SK-N-SH (cell line): ENCODE measurements around the gene NUDT13. TPM values are rescaled to one million over a fixed set of nuclear protein-coding genes. Genes with fewer than 3 reads are reported as not detected.

Experiments
- CTCF ChIA-PET: fragments of 300-600, 350-600 bp; formaldehyde crosslinking; extraction: SDS; loops from one replicate; lab custom pipeline; 2021; lab: Yijun Ruan, JAX
- POLR2A ChIA-PET: fragments of 350-600 bp; sonication (Branson Sonifier 250); formaldehyde crosslinking; extraction: SDS; loops from one replicate; lab custom pipeline; 2020; ENCODE audit warnings: antibody characterized with exemption, inconsistent platforms; lab: Yijun Ruan, JAX
- DNase-seq: peaks from one replicate; pipeline ENCODE4 v3.0.0; 2012
- H2AFZ ChIP-seq: fragments of 200-600 bp; sonication (generic); 2 replicates; pipeline ENCODE4 v1.8.1; 2016; ENCODE audit warnings: antibody characterized with exemption, mild to moderate bottlenecking, low read depth
- H3F3A ChIP-seq: fragments of 200-600 bp; sonication (generic); replicated peaks from 2 replicates; pipeline ENCODE3; 2016; ENCODE audit warnings: antibody characterized with exemption, mild to moderate bottlenecking; ENCODE audit not compliant: insufficient read depth
- H3K27ac ChIP-seq, 2 experiments: fragments of 200-500 bp in 1 of 2; fragments of 200-600 bp in 1 of 2; sonication (Bioruptor generic) in 1 of 2; sonication (generic), shearing (Covaris generic) in 1 of 2; 2 replicates each; pipeline versions ENCODE4 v1.5.1 to v1.6.1; 2014 to 2016; ENCODE audit warnings: low read depth in 2 of 2, inconsistent platforms in 1 of 2, low read length in 1 of 2, mild to moderate bottlenecking in 1 of 2, mixed read lengths in 1 of 2
- H3K27me3 ChIP-seq: fragments of 200-600 bp; sonication (generic), shearing (Covaris generic); 2 replicates; pipeline ENCODE4 v1.6.1; 2016; ENCODE audit warnings: mixed run types; ENCODE audit not compliant: insufficient read depth
- H3K36me3 ChIP-seq, 2 experiments: fragments of 200-500 bp in 1 of 2; fragments of 200-600 bp in 1 of 2; sonication (Bioruptor generic) in 1 of 2; sonication (generic) in 1 of 2; replicated peaks in 1 of 2; 2 replicates each; pipeline versions ENCODE3 to v1.5.1; 2014 to 2016; ENCODE audit warnings: low read length in 1 of 2, mild to moderate bottlenecking in 1 of 2; ENCODE audit not compliant: insufficient read depth in 2 of 2, control insufficient read depth in 1 of 2
- H3K4me1 ChIP-seq, 2 experiments: fragments of 200-500 bp in 1 of 2; fragments of 200-600 bp in 1 of 2; sonication (Bioruptor generic) in 1 of 2; sonication (generic), shearing (Covaris generic) in 1 of 2; 2 replicates each; pipeline versions ENCODE4 v1.5.1 to v1.6.1; 2014 to 2016; ENCODE audit warnings: low read depth in 1 of 2, low read length in 1 of 2, mixed run types in 1 of 2; ENCODE audit not compliant: insufficient read depth in 2 of 2, control insufficient read depth in 1 of 2
- H3K4me2 ChIP-seq: fragments of 200-600 bp; sonication (generic), shearing (Covaris generic); 2 replicates; pipeline ENCODE4 v1.6.1; 2017; ENCODE audit warnings: mixed run types
- H3K4me3 ChIP-seq, 2 experiments: fragments of 200-500 bp in 1 of 2; fragments of 200-600 bp in 1 of 2; sonication (Bioruptor generic) in 1 of 2; sonication (generic), shearing (Covaris generic) in 1 of 2; 2 replicates each; pipeline versions ENCODE4 v1.5.1 to v1.8.1; 2014 to 2016; ENCODE audit warnings: low read depth in 2 of 2, inconsistent platforms in 1 of 2, low read length in 1 of 2, mild to moderate bottlenecking in 1 of 2, mixed read lengths in 1 of 2, moderate library complexity in 1 of 2
- H3K79me2 ChIP-seq: fragments of 200-600 bp; sonication (generic); 2 replicates; pipeline ENCODE4 v1.8.1; 2017; ENCODE audit warnings: mild to moderate bottlenecking; ENCODE audit not compliant: insufficient read depth
- H3K9ac ChIP-seq: fragments of 200-600 bp; sonication (generic); 2 replicates; pipeline ENCODE4 v1.6.1; 2017; ENCODE audit warnings: mixed run types
- H3K9me2 ChIP-seq: fragments of 200-600 bp; sonication (generic); 2 replicates; pipeline ENCODE4 v1.6.1; 2017; ENCODE audit warnings: mixed run types
- H3K9me3 ChIP-seq: fragments of 200-600 bp; sonication (generic); 2 replicates; pipeline ENCODE4 v1.6.1; 2017; ENCODE audit warnings: mixed run types, mild to moderate bottlenecking, moderate library complexity
- H4K20me1 ChIP-seq: fragments of 200-600 bp; sonication (generic); 2 replicates; pipeline ENCODE4 v1.6.1; 2017; ENCODE audit warnings: mild to moderate bottlenecking, mixed run types; ENCODE audit not compliant: insufficient read depth
- CHD2 ChIP-seq: fragments of 150-350 bp; IDR thresholded peaks from 2 replicates; pipeline ENCODE4 v1.6.1; 2018; ENCODE audit warnings: low read length; ENCODE audit not compliant: partially characterized antibody
- CTCF ChIP-seq: fragments of 200-600 bp; sonication (generic); IDR thresholded peaks from 2 replicates; pipeline ENCODE4 v1.6.1; 2017; ENCODE audit warnings: antibody characterized with exemption, mild to moderate bottlenecking, moderate library complexity
- ELF1 ChIP-seq: IDR thresholded peaks from 2 replicates; pipeline ENCODE4 v1.4.0; 2012
- EZH2phosphoT487 ChIP-seq: fragments of 200-600 bp; sonication (generic); IDR thresholded peaks from 2 replicates; pipeline ENCODE4 v1.6.1; 2017; ENCODE audit warnings: low read depth, mixed run types, mild to moderate bottlenecking, antibody characterized with exemption, moderate library complexity, borderline replicate concordance
- FOSL2 ChIP-seq: IDR thresholded peaks from 2 replicates; pipeline ENCODE4 v1.4.0; 2012; ENCODE audit warnings: low read depth, mild to moderate bottlenecking, moderate library complexity, borderline replicate concordance
- FOXM1 ChIP-seq: IDR thresholded peaks from 2 replicates; pipeline ENCODE4 v1.4.0; 2012; ENCODE audit warnings: low read depth, mild to moderate bottlenecking
- GABPA ChIP-seq: IDR thresholded peaks from 2 replicates; pipeline ENCODE4 v1.4.0; 2012; ENCODE audit warnings: low read depth, mild to moderate bottlenecking
- GATA2 ChIP-seq: sonication (generic); formaldehyde crosslinking; IDR thresholded peaks from 2 replicates; pipeline ENCODE4 v1.5.0; 2020; ENCODE audit warnings: mild to moderate bottlenecking, missing genetic modification reagents
- IRF3 ChIP-seq: fragments of 150-350 bp; IDR thresholded peaks from 2 replicates; pipeline ENCODE4 v1.6.1; 2016; ENCODE audit warnings: mild to moderate bottlenecking, low read depth, low read length
- JUND ChIP-seq: IDR thresholded peaks from 2 replicates; pipeline ENCODE4 v1.4.0; 2012
- PBX3 ChIP-seq: IDR thresholded peaks from 2 replicates; pipeline ENCODE4; 2012
- RAD21 ChIP-seq: IDR thresholded peaks from 2 replicates; pipeline ENCODE4 v1.6.1; 2012; ENCODE audit warnings: mild to moderate bottlenecking, low read length
- RXRA ChIP-seq: IDR thresholded peaks from 2 replicates; pipeline ENCODE4 v1.4.0; 2012; ENCODE audit warnings: low read depth, mild to moderate bottlenecking, borderline replicate concordance
- SIN3A ChIP-seq: IDR thresholded peaks from 2 replicates; pipeline ENCODE4 v1.6.1; 2012; ENCODE audit warnings: low read depth, mild to moderate bottlenecking, low read length, moderate library complexity, borderline replicate concordance
- TEAD4 ChIP-seq: IDR thresholded peaks from 2 replicates; pipeline ENCODE4 v1.4.0; 2012; ENCODE audit warnings: mild to moderate bottlenecking, borderline replicate concordance; ENCODE audit not compliant: insufficient read depth
- USF2 ChIP-seq: fragments of 150-350 bp; IDR thresholded peaks from 2 replicates; pipeline ENCODE4 v1.6.1; 2017; ENCODE audit warnings: antibody characterized with exemption, low read length, low read depth, borderline replicate concordance
- YY1 ChIP-seq: IDR thresholded peaks from 2 replicates; pipeline ENCODE4 v1.4.0; 2012; ENCODE audit warnings: low read depth, mild to moderate bottlenecking
- WGBS: methylation state at CpG from one replicate; pipeline ENCODE4 v1.1.6; 2017; ENCODE audit warnings: low lambda C conversion rate; 5-methylcytosine and 5-hydroxymethylcytosine counted together
- polyA plus RNA-seq, 3 experiments: library from polyadenylated mRNA; depleted of rRNA; stranded (reverse); fragments of >200 nt; gene quantifications; 2 replicates each; pipeline ENCODE4 v1.2.3, GENCODE V29; 2012
- TF ChIP-seq, protein P1 (sequence below): IDR thresholded peaks from 2 replicates; pipeline ENCODE4 v1.4.0; 2012; ENCODE audit warnings: low read depth

NUDT13 gene
- polyA plus RNA-seq, 1 of the 3 experiments (the other 2 are of a cell fraction), result 3.4 TPM

GRCh38 chr10:73084209-73084608 lies 26.0 kb upstream of the NUDT13 start:
- H3K9me3 ChIP-seq, result no peaks in the 10 kb centered on the region
- H3K4me3 ChIP-seq, result no peak overlapping the region
- DNase-seq, result no peak
- no peak overlapping the region for H3K27ac ChIP-seq
- ChIA-PET POLR2A (no interaction called here), CTCF (interaction anchor here (1.4 to 1.8 kb wide), 3 partner anchors 11 to 22 kb away, joined by 3 to 5 read pairs (median 4); partner anchors contain the start of gene P4HA1)
- peaks cover 17% of the 10 kb centered on the region for H3F3A ChIP-seq
- H3K9me2 ChIP-seq, result no peaks in the 10 kb centered on the region
- TF ChIP-seq FOSL2 (no peak), PBX3 (no peak), SIN3A (no peak), EZH2phosphoT487 (no peak), FOXM1 (no peak), TEAD4 (no peak), ELF1 (no peak), CHD2 (no peak), GABPA (no peak), USF2 (no peak), YY1 (no peak), IRF3 (no peak), RXRA (no peak), GATA2 (no peak), RAD21 (no peak), JUND (no peak)
- peaks cover 25% of the 10 kb centered on the region for H4K20me1 ChIP-seq
- peaks cover 0 to 3% of the 10 kb centered on the region in 2 experiments for H3K36me3 ChIP-seq
- peaks cover 95% of the 10 kb centered on the region for H3K79me2 ChIP-seq
- no peaks in the 10 kb centered on the region for H3K27me3 ChIP-seq
- peaks cover 0 to 13% of the 10 kb centered on the region in 2 experiments; a peak in 1 of 4 replicates for H3K4me1 ChIP-seq
- 93% methylated on average over 5 of the region's 5 CpGs for WGBS
- peak overlapping the region; percentile 24; the same call in 1 of the 2 replicates for H3K4me2 ChIP-seq
- H3K9ac ChIP-seq, result no peak overlapping the region
- no peak overlapping the region for H2AFZ ChIP-seq

DNA sequence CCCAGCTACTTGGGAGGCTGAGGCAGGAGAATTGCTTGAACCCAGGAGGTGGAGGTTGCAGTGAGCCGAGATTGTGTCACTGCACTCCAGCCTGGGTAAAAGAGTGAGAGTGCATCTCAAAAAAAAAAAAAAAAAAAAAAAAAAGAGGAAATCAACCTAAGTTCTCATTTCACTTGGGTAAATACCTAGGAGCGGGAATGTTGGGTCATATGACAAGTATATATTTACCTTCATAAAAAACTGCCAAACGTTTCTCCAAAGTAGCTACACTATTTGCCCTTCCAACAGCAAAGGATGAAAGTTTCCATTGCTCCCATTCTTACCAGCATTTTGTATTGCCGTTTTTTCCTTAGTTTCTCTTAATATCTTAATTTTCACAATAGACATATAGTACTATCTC lies 23.4 kb upstream of the NUDT13 start:
- H3K27ac ChIP-seq, result no peak overlapping the region
- H3F3A ChIP-seq, result peaks cover 17% of the 10 kb centered on the region
- H2AFZ ChIP-seq, result no peak overlapping the region
- peaks cover 28% of the 10 kb centered on the region for H4K20me1 ChIP-seq
- H3K4me2 ChIP-seq, result no peak overlapping the region
- H3K27me3 ChIP-seq, result no peaks in the 10 kb centered on the region
- DNase-seq, result no peak
- no peaks in the 10 kb centered on the region for H3K9me3 ChIP-seq
- H3K36me3 ChIP-seq, result peaks cover 0 to 6% of the 10 kb centered on the region in 2 experiments
- ChIA-PET POLR2A (interaction anchor here (0.5 kb wide), 1 partner anchor 24 kb away, joined by 4 read pairs; no protein-coding TSS in a partner anchor), CTCF (no interaction called here)
- no peak overlapping the region for H3K4me3 ChIP-seq
- TF ChIP-seq CHD2 (no peak), ELF1 (no peak), CTCF (no peak)
- TF ChIP-seq, protein P1, sequence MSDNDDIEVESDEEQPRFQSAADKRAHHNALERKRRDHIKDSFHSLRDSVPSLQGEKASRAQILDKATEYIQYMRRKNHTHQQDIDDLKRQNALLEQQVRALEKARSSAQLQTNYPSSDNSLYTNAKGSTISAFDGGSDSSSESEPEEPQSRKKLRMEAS, result no peak
- no peaks in the 10 kb centered on the region for H3K9me2 ChIP-seq
- H3K4me1 ChIP-seq, result peaks cover 0 to 13% of the 10 kb centered on the region in 2 experiments; a peak in 1 of 4 replicates
- 94% methylated on average over 4 of the region's 4 CpGs for WGBS
- peaks cover 96% of the 10 kb centered on the region for H3K79me2 ChIP-seq
- no peak overlapping the region for H3K9ac ChIP-seq
